Fibroblast of lung (primary cell): Measurements from ENCODE around the gene EBNA1BP2.

Experiments used
- CTCF ChIP-seq, 2 donors: IDR thresholded peaks in 1 of 2; conservative IDR thresholded peaks in 1 of 2; 1 replicate in 1 of 2; 2 replicates in 1 of 2; pipeline ENCODE4 v1.5.1; 2011 to 2012; ENCODE audit warnings: low read length in 2 of 2, control low read depth in 1 of 2, inconsistent platforms in 1 of 2, low read depth in 1 of 2, mild to moderate bottlenecking in 1 of 2
- EZH2 ChIP-seq: IDR thresholded peaks from 2 replicates; pipeline ENCODE4 v1.5.1; 2012; ENCODE audit warnings: low read length, control low read depth, mild to moderate bottlenecking; ENCODE audit errors: missing control alignments

GRCh38 chr1:43143441-43143888 is 28.6 kb downstream of the EBNA1BP2 start:
- TF ChIP-seq CTCF (conservative IDR thresholded peaks at IDR 0.05 in 1 of 2, IDR thresholded peaks at IDR 0.05 in 1 of 2; ENCODE audit: low read depth in 1 of 2, low read length in 2 of 2) (peak; percentile 22 to 25), EZH2 (no peak)
